K562 (cell line): ENCODE results near the gene RTBDN. TPM values are rescaled to one million over a fixed set of nuclear protein-coding genes. Genes with fewer than 3 reads are reported as not detected.

Source experiments
- EP300 ChIP-seq: IDR thresholded peaks from 2 replicates; pipeline ENCODE4 v1.6.1; 2012; ENCODE audit warnings: low read length, improper control_type of control experiment
- EWSR1 ChIP-seq: fragments of 450-650 bp; IDR thresholded peaks from 2 replicates; pipeline ENCODE4 v1.6.1; 2018; ENCODE audit warnings: borderline replicate concordance, mild to moderate bottlenecking, low read depth, moderate library complexity; ENCODE audit not compliant: partially characterized antibody
- FOXA3 ChIP-seq, 2 experiments: fragments of 450-650 bp in 1 of 2; sonication (generic) in 1 of 2; formaldehyde crosslinking; IDR thresholded peaks in 1 of 2; conservative IDR thresholded peaks in 1 of 2; 2 replicates each; pipeline versions ENCODE4 v1.4.0 to v1.8.0; 2020 to 2022; ENCODE audit warnings: mild to moderate bottlenecking in 2 of 2, missing genetic modification reagents in 1 of 2
- HMG20A ChIP-seq: fragments of 450-650 bp; formaldehyde crosslinking; conservative IDR thresholded peaks from 2 replicates; pipeline ENCODE4 v1.4.0; 2020; ENCODE audit warnings: mild to moderate bottlenecking, mixed read lengths
- KDM4B ChIP-seq, 2 experiments: fragments of 450-650 bp in 1 of 2; sonication (generic) in 1 of 2; IDR thresholded peaks; 2 replicates each; pipeline ENCODE4 v1.6.1; 2016 to 2017; ENCODE audit warnings: borderline replicate concordance in 2 of 2, antibody characterized with exemption in 1 of 2, low read depth in 1 of 2, mild to moderate bottlenecking in 1 of 2
- KLF10 ChIP-seq: fragments of 250-450 bp; sonication (Bioruptor Pico); IDR thresholded peaks from 2 replicates; pipeline ENCODE4 v1.6.1; 2021; ENCODE audit warnings: matching md5 sums
- MCM7 ChIP-seq, 2 experiments: fragments of 450-650 bp; IDR thresholded peaks; 2 replicates each; pipeline ENCODE4 v1.6.1; 2016 to 2018
- MEF2D ChIP-seq: conservative IDR thresholded peaks from 2 replicates; pipeline ENCODE4 v1.6.1; 2016; ENCODE audit warnings: low read depth, missing genetic modification characterization, missing compliant biosample characterization
- NR4A1 ChIP-seq, 2 experiments: fragments of 250-450 bp in 1 of 2; fragments of 450-650 bp in 1 of 2; sonication (Bioruptor Pico) in 1 of 2; IDR thresholded peaks; 2 replicates each; pipeline versions ENCODE4 v1.4.0 to v1.6.1; 2016 to 2020; ENCODE audit warnings: mild to moderate bottlenecking in 2 of 2, missing compliant biosample characterization in 1 of 2, missing genetic modification characterization in 1 of 2, moderate library complexity in 1 of 2
- PRMT5 ChIP-seq: sonication (generic); formaldehyde crosslinking; IDR thresholded peaks from 2 replicates; pipeline ENCODE4 v1.5.0; 2020; ENCODE audit warnings: missing genetic modification reagents
- SRSF9 ChIP-seq: fragments of 200-400 bp; formaldehyde crosslinking; IDR thresholded peaks from 2 replicates; pipeline ENCODE4 v1.6.1; 2017; ENCODE audit warnings: low read depth, low read length, borderline replicate concordance
- ZBTB17 ChIP-seq: fragments of 450-650 bp; formaldehyde crosslinking; IDR thresholded peaks from 2 replicates; pipeline ENCODE4 v1.4.0; 2020; ENCODE audit warnings: mild to moderate bottlenecking
- ZNF121 ChIP-seq: sonication (generic); formaldehyde crosslinking; conservative IDR thresholded peaks from 2 replicates; pipeline ENCODE4 v1.8.0; 2022; ENCODE audit warnings: missing genetic modification reagents
- ZNF140 ChIP-seq: fragments of 250-450 bp; sonication (Bioruptor Pico); IDR thresholded peaks from 2 replicates; pipeline ENCODE4 v1.8.0; 2021; ENCODE audit warnings: moderate library complexity, mild to moderate bottlenecking, inconsistent platforms
- ZNF197 ChIP-seq: fragments of 200-800 bp; sonication (Bioruptor generic); IDR thresholded peaks from 2 replicates; pipeline ENCODE4 v1.6.1; 2016; ENCODE audit warnings: low read depth, missing genetic modification characterization, missing compliant biosample characterization
- ZNF75A ChIP-seq: fragments of 450-650 bp; formaldehyde crosslinking; IDR thresholded peaks from 2 replicates; pipeline ENCODE4 v1.4.0; 2020; ENCODE audit warnings: mild to moderate bottlenecking
- polyA plus RNA-seq, 8 experiments: library from polyadenylated mRNA; depleted of rRNA in 4 of 8; stranded (reverse) in 5 of 8; unstranded in 3 of 8; fragments of >200 nt; fragmentation: Nextera tagmentation in 2 of 8; fragmentation: Illumina TruSeq in 1 of 8; extraction: Ambion mirVana in 2 of 8; extraction: Trizol in 1 of 8; gene quantifications; 2 replicates each; pipeline versions ENCODE4 v1.2.1 to v1.2.3, GENCODE V29; 2011 to 2014; ENCODE audit warnings: inconsistent platforms in 1 of 8, missing spikeins in 1 of 8
- total RNA-seq, 7 experiments: library from RNA; depleted of rRNA in 6 of 7; stranded (reverse); fragments of >200 nt in 6 of 7; fragmentation: Illumina TruSeq in 2 of 7; extraction: Trizol in 2 of 7; gene quantifications; 2 replicates each; pipeline versions ENCODE4 v1.2.1 to v1.2.3, GENCODE V29; 2011 to 2021; ENCODE audit warnings: low replicate concordance in 1 of 7
- TF ChIP-seq, protein P1 (sequence below): fragments of 250-450 bp; sonication (Bioruptor Pico); IDR thresholded peaks from 2 replicates; pipeline ENCODE4 v1.5.0; 2022; ENCODE audit warnings: mild to moderate bottlenecking
- TF ChIP-seq, protein P2 (sequence below): fragments of 450-650 bp; formaldehyde crosslinking; IDR thresholded peaks from 2 replicates; pipeline ENCODE4 v1.4.0; 2020; ENCODE audit warnings: mild to moderate bottlenecking, moderate library complexity
- TF ChIP-seq, protein P3 (sequence below): sonication (generic); formaldehyde crosslinking; IDR thresholded peaks from 2 replicates; pipeline ENCODE4 v1.8.0; 2022; ENCODE audit warnings: mild to moderate bottlenecking, missing genetic modification reagents, borderline replicate concordance
- TF ChIP-seq, protein P4 (sequence below): fragments of 250-450 bp; sonication (Bioruptor Pico); IDR thresholded peaks from 2 replicates; pipeline ENCODE4 v1.5.0; 2020; ENCODE audit warnings: mild to moderate bottlenecking

The RTBDN gene
- total and polyA plus RNA-seq, 9 of the 15 experiments (the other 6 are each of a cell fraction or from before 2014, with no cell fraction given): 0.20 to 2.3 (median 0.72) TPM; not detected in 1

DNA sequence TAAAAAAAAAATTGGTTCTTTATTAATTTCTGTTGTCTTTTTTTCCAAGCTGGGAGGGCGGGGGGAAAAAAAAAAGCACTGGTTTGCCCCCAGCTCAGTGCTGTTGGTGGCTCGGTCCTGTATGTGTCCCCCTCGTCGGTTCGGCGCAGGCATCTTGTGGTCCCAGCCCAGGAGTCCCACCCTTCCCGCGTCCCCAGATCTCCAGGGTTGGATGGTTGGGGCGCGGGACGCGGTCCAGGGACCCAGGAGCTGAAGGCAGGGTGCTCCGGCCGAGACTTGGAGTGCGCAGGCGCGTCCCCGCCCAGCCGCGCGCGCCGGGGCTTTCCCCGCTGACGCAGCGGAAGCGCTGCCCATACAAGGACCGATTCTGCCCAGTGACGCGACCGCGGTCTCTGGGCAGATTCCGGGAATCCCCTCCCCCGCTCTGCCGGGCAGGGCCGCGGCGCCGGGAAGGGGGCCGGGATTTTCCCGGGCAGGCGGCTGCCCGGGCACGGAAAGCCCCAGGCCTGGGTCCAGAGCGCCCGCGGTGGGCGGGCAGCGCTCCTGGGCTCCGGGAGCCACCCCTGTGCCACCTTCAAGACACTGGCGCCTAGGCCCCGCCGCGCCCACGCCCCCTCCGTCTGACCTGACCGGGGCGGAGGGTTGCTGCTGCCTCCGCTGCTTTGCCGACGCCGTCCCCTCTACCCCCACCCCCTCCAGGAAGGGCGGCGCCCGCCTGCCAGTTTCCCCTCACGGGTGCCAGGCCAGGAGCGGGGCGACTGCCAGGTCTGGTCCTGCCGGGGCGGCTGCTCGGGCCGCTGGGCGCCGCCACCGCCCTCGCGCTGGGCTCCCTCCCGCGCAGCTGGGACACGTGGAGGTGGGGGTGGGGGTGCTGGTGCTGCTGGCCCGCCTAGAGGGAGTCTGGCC lies 40.8 kb downstream of the RTBDN start (continued):
- TF ChIP-seq EWSR1 (no peak), ZNF121 (no peak), MEF2D (tag) (no peak), ZNF140 (no peak), NR4A1 (CRISPR knock-in tag; IDR thresholded peaks at IDR 0.05) (no peak), NR4A1 (tag; IDR thresholded peaks at IDR 0.05) (no peak), EP300 (peak; percentile 30; the same call in 1 of the 2 replicates), PRMT5 (CRISPR knock-in tag) (no peak), SRSF9 (no peak), ZNF75A (CRISPR knock-in tag) (no peak), KLF10 (no peak), HMG20A (no peak), ZBTB17 (peak; percentile 28; the same call in 1 of the 2 replicates), FOXA3 (CRISPR knock-in tag; conservative IDR thresholded peaks at IDR 0.05 in 1 of 2, IDR thresholded peaks at IDR 0.05 in 1 of 2) (no peak), MCM7 (IDR thresholded peaks at IDR 0.05) (no peak), KDM4B (IDR thresholded peaks at IDR 0.05; ENCODE audit: borderline replicate concordance in 2 of 2, low read depth in 1 of 2) (no peak), ZNF197 (CRISPR knock-in tag) (no peak)
- TF ChIP-seq, protein P1, sequence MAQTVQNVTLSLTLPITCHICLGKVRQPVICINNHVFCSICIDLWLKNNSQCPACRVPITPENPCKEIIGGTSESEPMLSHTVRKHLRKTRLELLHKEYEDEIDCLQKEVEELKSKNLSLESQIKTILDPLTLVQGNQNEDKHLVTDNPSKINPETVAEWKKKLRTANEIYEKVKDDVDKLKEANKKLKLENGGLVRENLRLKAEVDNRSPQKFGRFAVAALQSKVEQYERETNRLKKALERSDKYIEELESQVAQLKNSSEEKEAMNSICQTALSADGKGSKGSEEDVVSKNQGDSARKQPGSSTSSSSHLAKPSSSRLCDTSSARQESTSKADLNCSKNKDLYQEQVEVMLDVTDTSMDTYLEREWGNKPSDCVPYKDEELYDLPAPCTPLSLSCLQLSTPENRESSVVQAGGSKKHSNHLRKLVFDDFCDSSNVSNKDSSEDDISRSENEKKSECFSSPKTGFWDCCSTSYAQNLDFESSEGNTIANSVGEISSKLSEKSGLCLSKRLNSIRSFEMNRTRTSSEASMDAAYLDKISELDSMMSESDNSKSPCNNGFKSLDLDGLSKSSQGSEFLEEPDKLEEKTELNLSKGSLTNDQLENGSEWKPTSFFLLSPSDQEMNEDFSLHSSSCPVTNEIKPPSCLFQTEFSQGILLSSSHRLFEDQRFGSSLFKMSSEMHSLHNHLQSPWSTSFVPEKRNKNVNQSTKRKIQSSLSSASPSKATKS (CRISPR knock-in tag): no peak
- TF ChIP-seq, protein P2, sequence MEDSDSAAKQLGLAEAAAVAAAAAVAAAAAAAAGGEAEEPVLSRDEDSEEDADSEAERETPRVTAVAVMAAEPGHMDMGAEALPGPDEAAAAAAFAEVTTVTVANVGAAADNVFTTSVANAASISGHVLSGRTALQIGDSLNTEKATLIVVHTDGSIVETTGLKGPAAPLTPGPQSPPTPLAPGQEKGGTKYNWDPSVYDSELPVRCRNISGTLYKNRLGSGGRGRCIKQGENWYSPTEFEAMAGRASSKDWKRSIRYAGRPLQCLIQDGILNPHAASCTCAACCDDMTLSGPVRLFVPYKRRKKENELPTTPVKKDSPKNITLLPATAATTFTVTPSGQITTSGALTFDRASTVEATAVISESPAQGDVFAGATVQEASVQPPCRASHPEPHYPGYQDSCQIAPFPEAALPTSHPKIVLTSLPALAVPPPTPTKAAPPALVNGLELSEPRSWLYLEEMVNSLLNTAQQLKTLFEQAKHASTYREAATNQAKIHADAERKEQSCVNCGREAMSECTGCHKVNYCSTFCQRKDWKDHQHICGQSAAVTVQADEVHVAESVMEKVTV: no peak
- TF ChIP-seq, protein P3, sequence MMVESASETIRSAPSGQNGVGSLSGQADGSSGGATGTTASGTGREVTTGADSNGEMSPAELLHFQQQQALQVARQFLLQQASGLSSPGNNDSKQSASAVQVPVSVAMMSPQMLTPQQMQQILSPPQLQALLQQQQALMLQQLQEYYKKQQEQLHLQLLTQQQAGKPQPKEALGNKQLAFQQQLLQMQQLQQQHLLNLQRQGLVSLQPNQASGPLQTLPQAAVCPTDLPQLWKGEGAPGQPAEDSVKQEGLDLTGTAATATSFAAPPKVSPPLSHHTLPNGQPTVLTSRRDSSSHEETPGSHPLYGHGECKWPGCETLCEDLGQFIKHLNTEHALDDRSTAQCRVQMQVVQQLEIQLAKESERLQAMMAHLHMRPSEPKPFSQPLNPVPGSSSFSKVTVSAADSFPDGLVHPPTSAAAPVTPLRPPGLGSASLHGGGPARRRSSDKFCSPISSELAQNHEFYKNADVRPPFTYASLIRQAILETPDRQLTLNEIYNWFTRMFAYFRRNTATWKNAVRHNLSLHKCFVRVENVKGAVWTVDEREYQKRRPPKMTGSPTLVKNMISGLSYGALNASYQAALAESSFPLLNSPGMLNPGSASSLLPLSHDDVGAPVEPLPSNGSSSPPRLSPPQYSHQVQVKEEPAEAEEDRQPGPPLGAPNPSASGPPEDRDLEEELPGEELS (CRISPR knock-in tag): no peak
- TF ChIP-seq, protein P4, sequence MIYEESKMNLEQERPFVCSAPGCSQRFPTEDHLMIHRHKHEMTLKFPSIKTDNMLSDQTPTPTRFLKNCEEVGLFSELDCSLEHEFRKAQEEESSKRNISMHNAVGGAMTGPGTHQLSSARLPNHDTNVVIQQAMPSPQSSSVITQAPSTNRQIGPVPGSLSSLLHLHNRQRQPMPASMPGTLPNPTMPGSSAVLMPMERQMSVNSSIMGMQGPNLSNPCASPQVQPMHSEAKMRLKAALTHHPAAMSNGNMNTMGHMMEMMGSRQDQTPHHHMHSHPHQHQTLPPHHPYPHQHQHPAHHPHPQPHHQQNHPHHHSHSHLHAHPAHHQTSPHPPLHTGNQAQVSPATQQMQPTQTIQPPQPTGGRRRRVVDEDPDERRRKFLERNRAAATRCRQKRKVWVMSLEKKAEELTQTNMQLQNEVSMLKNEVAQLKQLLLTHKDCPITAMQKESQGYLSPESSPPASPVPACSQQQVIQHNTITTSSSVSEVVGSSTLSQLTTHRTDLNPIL (CRISPR knock-in tag): no peak
